Measurements from ENCODE around the gene ELF1. TPM values are rescaled to one million over a fixed set of nuclear protein-coding genes. Genes with fewer than 3 reads are reported as not detected.
A peak's percentile ranks its signal among the peaks of the same experiment; 100 is the strongest.
"Not testable (repeated sequence)": the region's sequence is repeated elsewhere in the genome, so short reads cannot be mapped to it uniquely, and the experiment has no call there.

ELF1 gene
- total RNA-seq, 1 donor from 2014 or later: 65.0 TPM

DNA sequence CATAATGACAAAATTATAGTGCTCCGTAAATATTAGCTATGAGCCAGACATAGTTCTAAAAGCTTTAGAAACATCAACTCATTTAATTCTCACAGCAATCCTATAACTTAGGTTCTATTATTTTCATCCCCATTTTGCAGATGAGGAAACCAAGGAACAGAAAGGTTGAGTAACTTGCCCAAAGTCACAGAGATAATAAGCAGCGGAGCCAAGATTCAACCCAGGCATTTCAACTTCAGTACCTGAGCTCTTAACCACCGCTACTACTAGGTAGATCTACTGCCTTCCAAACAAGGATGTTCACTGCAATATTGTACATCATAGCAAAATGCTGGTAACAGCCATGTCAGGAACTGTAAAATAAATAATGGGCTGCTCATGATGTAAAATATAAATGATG is 39.9 kb downstream of the ELF1 start:
- H3K27me3 Mint-ChIP-seq: no peaks in the 10 kb centered on the region
- peaks cover 29% of the 10 kb centered on the region for H3K36me3 Mint-ChIP-seq (ENCODE audit: low read depth)
- no peaks in the 10 kb centered on the region for H3K9me3 Mint-ChIP-seq
- peak; percentile 72 for DNase-seq
- H3K27ac Mint-ChIP-seq: peak overlapping the region; percentile 36
- intact Hi-C loops (cut with micrococcal nuclease): loop anchor here (10.0 kb wide), 1 partner anchor 874 kb away; no protein-coding TSS in a partner anchor
- H3K4me1 Mint-ChIP-seq: peaks cover 63% of the 10 kb centered on the region
- H3K4me3 Mint-ChIP-seq: peak overlapping the region; percentile 84

DNA sequence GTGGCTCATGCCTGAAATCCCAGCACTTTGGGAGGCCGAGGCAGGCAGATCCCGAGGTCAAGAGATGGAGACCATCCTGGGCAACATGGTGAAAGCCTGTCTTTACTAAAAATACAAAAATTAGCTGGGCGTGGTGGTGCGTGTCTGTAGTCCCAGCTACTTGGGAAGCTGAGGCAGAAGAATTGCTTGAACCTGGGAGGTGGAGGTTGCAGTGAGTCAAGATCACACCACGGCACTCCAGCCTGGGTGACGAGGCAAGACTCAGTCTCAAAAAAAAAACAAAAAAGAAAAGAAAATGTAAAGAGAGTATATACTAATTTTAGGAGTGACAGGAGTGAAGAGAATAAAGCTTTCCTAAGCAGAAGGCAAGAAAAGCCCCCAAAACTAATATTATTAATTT is 41.0 kb downstream of the ELF1 start:
- H3K27ac Mint-ChIP-seq: peak overlapping the region; percentile 90
- peak overlapping the region; percentile 84 for H3K4me3 Mint-ChIP-seq
- intact Hi-C loops (cut with micrococcal nuclease): loop anchor here (10.0 kb wide), 1 partner anchor 873 kb away; no protein-coding TSS in a partner anchor
- not testable (repeated sequence) for H3K9me3 Mint-ChIP-seq, H3K27me3 Mint-ChIP-seq, DNase-seq
- H3K4me1 Mint-ChIP-seq: peaks cover 62% of the 10 kb centered on the region
- peaks cover 29% of the 10 kb centered on the region for H3K36me3 Mint-ChIP-seq (ENCODE audit: low read depth)

DNA sequence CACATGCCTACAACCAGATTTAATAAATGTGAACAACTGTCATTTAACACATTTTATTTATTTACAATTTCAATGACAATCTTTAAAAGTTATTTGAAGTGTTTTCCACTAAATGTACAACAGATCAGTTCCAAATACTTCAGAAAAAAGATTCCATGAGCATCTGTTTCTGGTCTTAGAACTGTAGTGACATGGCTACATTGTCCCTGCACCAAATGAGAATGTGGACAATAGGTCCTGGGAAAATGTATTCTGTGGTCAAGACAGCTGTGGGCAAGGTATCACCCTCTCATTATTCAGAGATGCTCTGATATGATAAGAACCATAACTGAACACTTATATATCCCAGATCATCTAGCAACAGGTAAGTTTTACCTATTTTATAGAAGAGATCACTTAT is 43.7 kb downstream of the ELF1 start:
- H3K36me3 Mint-ChIP-seq (ENCODE audit: low read depth): peaks cover 23% of the 10 kb centered on the region
- no peak for DNase-seq
- peaks cover 69% of the 10 kb centered on the region for H3K4me1 Mint-ChIP-seq
- no peaks in the 10 kb centered on the region for H3K27me3 Mint-ChIP-seq
- no peaks in the 10 kb centered on the region for H3K9me3 Mint-ChIP-seq
- H3K27ac Mint-ChIP-seq: no peak overlapping the region
- intact Hi-C loops (cut with micrococcal nuclease): loop anchor here (10.0 kb wide), 1 partner anchor 871 kb away; no protein-coding TSS in a partner anchor
- peak overlapping the region; percentile 69 for H3K4me3 Mint-ChIP-seq

DNA sequence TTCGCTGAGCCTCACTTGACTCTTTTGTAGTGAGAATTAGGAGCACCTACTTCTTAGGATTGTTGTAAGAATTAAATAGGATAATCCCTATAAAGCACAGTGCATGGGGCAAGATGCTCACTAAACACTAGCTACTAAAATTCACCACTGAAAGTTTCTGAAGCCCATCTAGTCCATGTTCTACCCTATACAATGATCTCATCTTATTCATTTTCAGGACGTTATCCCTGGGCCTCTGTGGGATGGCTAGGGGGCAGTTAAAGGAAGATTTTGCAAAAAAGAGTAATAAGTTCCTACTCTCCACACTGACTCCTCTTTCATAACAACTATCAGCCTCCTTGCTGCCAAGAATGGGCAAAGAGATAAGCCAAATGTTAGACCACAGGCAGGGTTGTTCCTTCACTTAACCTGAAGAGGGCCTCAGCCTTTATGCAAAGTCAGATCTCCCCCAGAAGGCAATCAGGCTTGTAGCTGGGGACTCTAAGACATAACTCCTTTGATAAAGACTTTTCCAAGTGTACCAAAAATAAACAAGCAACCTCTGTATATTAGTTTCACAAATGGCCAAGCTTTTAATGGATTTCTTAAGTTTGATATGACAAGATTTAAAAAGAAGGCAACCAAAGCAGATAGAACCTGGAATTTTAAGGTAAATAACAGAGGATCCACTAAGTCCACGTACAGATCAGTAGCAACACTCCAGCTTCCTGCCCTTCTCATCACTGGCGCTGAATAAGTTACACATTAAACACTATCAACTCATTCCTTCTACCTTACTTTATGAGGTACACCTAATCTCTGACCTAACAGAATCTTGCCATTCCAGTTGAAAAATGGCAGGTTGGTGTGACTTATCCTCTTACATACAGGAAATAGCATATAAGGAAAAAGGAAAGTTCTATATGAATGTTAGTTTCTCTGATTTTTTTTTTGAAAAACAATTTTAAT is 44.4 kb downstream of the ELF1 start:
- Mint-ChIP-seq H3K36me3 (ENCODE audit: low read depth) (peaks cover 19% of the 10 kb centered on the region), H3K27me3 (no peaks in the 10 kb centered on the region), H3K27ac (peak overlapping the region; percentile 23), H3K4me3 (peak overlapping the region; percentile 51), H3K9me3 (no peaks in the 10 kb centered on the region), H3K4me1 (peaks cover 67% of the 10 kb centered on the region)
- intact Hi-C loops (cut with micrococcal nuclease): loop anchor here (1.0 to 10.0 kb wide), 2 partner anchors 11 to 870 kb away; no protein-coding TSS in a partner anchor
- peak; percentile 82 for DNase-seq

DNA sequence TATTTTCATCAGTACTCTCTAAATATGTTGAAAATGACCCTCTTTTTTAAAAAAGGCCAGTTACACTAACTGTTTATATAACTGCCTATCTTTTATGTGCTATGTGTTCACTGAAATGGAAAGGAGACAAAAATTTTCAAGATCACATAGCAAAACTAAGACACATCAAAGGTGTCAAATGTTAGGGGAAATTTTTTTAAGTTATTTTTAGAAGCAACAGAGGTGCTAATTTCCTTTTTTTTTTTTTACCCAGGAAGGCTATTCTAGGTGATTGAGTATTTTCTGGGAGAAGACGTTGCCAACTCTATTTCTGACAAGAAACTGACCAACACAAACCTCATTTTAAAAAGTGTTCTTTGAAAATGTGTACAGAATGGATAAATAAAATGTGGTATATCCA is 45.7 kb downstream of the ELF1 start:
- H3K27me3 Mint-ChIP-seq: no peaks in the 10 kb centered on the region
- no peak for DNase-seq
- H3K4me3 Mint-ChIP-seq: peak overlapping the region; percentile 43
- intact Hi-C loops (cut with micrococcal nuclease): loop anchor here (10.0 kb wide), 1 partner anchor 869 kb away; no protein-coding TSS in a partner anchor
- peaks cover 21% of the 10 kb centered on the region for H3K36me3 Mint-ChIP-seq (ENCODE audit: low read depth)
- H3K27ac Mint-ChIP-seq: peak overlapping the region; percentile 62
- H3K9me3 Mint-ChIP-seq: no peaks in the 10 kb centered on the region
- H3K4me1 Mint-ChIP-seq: peaks cover 72% of the 10 kb centered on the region

DNA sequence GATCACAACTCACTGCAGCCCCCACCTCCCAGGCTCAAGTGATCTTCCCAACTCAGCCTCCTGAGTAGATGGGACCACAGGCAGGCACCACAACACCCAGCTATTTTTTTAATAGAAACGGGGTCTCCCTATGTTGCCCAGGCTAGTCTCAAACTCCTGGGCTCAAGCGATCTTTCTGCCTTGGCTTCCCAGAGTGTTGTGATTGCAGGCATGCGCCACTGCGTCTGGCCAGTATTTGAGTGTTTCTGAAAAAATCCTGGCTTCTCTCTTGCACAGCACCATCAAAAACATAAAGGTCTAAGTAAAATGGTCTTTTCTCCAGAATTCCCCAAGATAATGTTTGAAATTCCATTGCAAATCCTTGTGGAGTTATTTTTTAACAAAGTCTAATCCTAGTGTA is 47.8 kb downstream of the ELF1 start:
- Mint-ChIP-seq H3K36me3 (ENCODE audit: low read depth) (peaks cover 13% of the 10 kb centered on the region), H3K27me3 (no peaks in the 10 kb centered on the region), H3K27ac (no peak overlapping the region), H3K9me3 (no peaks in the 10 kb centered on the region), H3K4me3 (peak overlapping the region; percentile 35), H3K4me1 (peaks cover 67% of the 10 kb centered on the region)
- intact Hi-C loops (cut with micrococcal nuclease): loop anchor here (10.0 kb wide), 1 partner anchor 867 kb away; no protein-coding TSS in a partner anchor
- no peak for DNase-seq

DNA sequence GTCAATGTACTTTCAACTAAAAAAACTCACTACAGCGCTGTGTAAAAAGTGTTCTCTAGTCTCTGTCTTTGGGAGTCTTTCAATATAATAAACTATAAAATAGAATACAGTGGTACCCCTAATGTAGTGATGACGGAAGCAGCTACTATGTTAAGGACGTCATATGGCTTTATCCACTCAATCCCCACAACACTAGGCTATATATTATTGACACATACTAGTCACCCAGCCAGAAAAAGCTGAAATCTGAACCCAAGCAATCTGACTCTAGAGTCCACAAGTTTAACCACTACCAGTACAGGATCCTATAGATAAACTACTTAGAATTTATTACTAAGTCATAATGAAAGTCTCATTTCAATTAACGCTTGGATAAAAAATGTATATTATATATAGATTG is 48.3 kb downstream of the ELF1 start:
- DNase-seq: no peak
- Mint-ChIP-seq H3K36me3 (ENCODE audit: low read depth) (peaks cover 13% of the 10 kb centered on the region), H3K27ac (no peak overlapping the region), H3K9me3 (no peaks in the 10 kb centered on the region), H3K4me3 (no peak overlapping the region), H3K4me1 (peaks cover 63% of the 10 kb centered on the region), H3K27me3 (no peaks in the 10 kb centered on the region)
- intact Hi-C loops (cut with micrococcal nuclease): loop anchor here (10.0 kb wide), 1 partner anchor 866 kb away; no protein-coding TSS in a partner anchor

DNA sequence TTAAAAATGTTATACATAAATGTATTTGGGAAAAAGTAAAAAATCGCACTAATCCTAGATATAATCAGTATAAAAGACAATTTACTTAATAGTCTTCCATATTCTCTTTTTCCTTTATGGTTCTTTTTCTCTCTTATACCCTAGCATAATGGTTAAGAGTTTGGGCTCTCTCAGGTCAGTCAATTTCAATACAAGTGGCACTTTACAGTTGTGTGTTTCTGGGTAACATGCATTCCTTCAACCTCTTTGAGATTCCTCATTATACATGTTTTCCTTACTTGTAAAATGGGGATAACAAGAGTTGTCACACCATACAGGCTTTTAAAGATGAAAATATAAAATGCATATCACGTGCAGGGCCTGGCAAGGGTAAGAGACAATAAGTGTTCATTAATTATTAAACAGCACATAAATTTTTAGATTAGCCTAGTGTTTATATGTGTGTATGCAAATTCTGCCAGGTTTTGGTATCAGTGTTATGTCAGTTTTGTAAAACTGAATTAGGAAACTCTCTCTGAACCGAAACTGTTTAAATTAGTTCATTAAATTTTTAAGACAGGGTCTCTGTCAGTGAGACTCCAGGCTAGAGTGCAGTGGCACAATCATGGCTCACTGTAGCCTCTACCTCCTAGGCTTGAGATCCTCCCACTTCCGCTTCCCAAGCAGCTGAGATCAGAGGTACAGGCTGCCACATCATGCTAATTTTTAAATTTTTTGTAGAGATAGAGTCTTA is 49.8 kb downstream of the ELF1 start:
- Mint-ChIP-seq H3K27me3 (no peaks in the 10 kb centered on the region), H3K27ac (peak overlapping the region; percentile 79), H3K36me3 (ENCODE audit: low read depth) (peaks cover 16% of the 10 kb centered on the region), H3K4me1 (peaks cover 58% of the 10 kb centered on the region), H3K9me3 (no peaks in the 10 kb centered on the region), H3K4me3 (peak overlapping the region; percentile 49)
- intact Hi-C loops (cut with micrococcal nuclease): loop anchor here (10.0 kb wide), 1 partner anchor 45 kb away; the partner anchor contains the start of gene ELF1
- peak; percentile 71 for DNase-seq

DNA sequence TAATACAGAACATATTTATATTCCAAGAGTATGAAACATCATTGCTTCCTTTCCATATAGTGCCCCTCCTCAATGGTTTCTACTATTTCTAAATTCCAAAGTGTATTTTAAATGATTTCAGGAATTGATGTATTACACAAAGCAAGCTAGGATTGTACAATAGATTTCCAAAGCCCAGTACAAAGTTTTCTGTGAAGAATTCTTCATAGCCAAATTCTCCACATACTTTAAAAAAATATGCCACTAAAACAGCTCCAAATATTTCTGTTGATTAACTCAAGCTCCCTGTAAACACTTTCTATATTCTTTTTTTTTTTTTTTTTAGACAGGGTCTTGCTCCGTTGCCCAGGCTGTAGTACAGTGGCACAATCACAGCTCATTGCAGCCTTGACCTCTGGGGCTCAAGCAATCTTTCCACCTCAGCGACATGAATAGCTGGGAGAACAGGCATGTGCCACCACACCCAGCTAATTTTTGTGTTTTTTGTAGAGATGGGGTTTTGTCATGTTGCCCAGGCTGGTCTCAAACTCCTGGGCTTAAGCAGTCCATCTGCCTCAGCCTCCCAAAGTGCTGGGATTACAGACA is 50.6 kb downstream of the ELF1 start:
- Mint-ChIP-seq H3K27ac (no peak overlapping the region), H3K4me3 (no peak overlapping the region), H3K9me3 (peaks cover 2% of the 10 kb centered on the region), H3K4me1 (peaks cover 59% of the 10 kb centered on the region), H3K36me3 (ENCODE audit: low read depth) (peaks cover 19% of the 10 kb centered on the region), H3K27me3 (no peaks in the 10 kb centered on the region)
- DNase-seq: no peak
- intact Hi-C loops (cut with micrococcal nuclease): loop anchor here (10.0 kb wide), 1 partner anchor 46 kb away; the partner anchor contains the start of gene ELF1

DNA sequence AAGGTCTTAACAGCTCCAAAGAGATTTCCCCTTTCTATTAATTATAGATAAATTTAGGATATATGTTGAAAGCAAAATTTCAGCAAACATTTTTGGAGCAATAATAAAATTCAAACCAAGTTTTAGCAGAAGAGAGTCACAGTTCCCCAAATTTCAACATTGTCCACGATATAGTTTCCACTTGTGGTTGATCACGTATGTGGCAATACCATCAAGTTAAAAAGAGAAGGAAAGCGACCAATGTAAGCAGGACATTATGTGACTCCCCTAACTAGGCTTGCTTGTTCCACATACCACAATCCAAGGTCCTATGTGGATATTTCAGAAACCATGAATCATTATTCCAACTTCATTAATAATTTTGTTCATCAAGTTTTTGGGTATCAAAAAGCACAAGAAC is 52.8 kb downstream of the ELF1 start:
- Mint-ChIP-seq H3K4me1 (peaks cover 62% of the 10 kb centered on the region), H3K36me3 (ENCODE audit: low read depth) (peaks cover 22% of the 10 kb centered on the region), H3K4me3 (no peak overlapping the region), H3K27ac (no peak overlapping the region), H3K27me3 (no peaks in the 10 kb centered on the region), H3K9me3 (peaks cover 2% of the 10 kb centered on the region)
- intact Hi-C loops (cut with micrococcal nuclease): loop anchor here (2.0 to 10.0 kb wide), 2 partner anchors 15 to 49 kb away; partner anchors contain the start of gene ELF1
- DNase-seq: no peak

DNA sequence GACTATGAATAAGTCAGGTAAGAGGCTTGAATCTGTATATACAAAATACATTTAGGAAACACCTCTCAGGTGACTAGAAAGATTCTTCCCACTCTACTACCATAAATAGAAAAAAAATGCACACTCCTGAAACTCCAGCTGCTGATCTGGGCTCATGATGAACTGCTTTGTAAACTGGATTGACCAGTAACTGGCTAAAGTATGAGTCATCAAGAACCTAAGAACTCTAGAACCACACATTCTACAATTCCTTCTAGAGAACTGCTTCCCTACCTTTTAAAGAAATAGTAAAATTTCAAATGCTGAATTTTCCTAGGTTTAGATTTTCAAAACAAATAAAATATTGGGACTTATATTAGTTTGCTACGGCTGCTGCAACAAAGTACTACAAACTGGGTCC is 55.2 kb downstream of the ELF1 start:
- Mint-ChIP-seq H3K27ac (peak overlapping the region; percentile 57), H3K9me3 (peaks cover 2% of the 10 kb centered on the region), H3K27me3 (no peaks in the 10 kb centered on the region), H3K36me3 (ENCODE audit: low read depth) (peaks cover 24% of the 10 kb centered on the region), H3K4me1 (peaks cover 50% of the 10 kb centered on the region), H3K4me3 (peak overlapping the region; percentile 11)
- intact Hi-C loops (cut with micrococcal nuclease): loop anchor here (10.0 kb wide), 1 partner anchor 51 kb away; the partner anchor contains the start of gene ELF1
- no peak for DNase-seq

DNA sequence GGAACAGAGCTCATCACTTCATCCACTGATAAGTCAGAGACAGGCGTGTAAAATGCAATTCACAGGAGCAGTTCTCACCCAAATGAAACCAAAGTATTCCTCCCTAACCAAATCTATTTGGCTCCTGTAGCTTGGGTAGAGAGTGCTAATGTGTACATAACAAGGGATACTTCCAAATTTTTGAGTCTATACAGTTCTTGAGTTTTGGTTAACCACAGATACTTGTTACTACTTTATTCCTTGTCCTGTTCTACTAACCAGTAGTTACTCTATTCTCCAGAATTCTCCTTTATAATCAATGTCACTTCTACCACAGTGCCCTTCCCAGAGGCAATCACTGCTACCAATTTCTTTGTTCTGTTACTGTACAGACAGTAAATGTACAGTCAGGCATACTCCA is 57.3 kb downstream of the ELF1 start:
- Mint-ChIP-seq H3K9me3 (peaks cover 10% of the 10 kb centered on the region), H3K4me3 (peak overlapping the region; percentile 53), H3K27ac (peak overlapping the region; percentile 81), H3K4me1 (peaks cover 48% of the 10 kb centered on the region), H3K36me3 (ENCODE audit: low read depth) (peaks cover 38% of the 10 kb centered on the region), H3K27me3 (no peaks in the 10 kb centered on the region)
- no peak for DNase-seq
- intact Hi-C loops (cut with micrococcal nuclease): loop anchor here (10.0 kb wide), 1 partner anchor 53 kb away; the partner anchor contains the start of gene ELF1

DNA sequence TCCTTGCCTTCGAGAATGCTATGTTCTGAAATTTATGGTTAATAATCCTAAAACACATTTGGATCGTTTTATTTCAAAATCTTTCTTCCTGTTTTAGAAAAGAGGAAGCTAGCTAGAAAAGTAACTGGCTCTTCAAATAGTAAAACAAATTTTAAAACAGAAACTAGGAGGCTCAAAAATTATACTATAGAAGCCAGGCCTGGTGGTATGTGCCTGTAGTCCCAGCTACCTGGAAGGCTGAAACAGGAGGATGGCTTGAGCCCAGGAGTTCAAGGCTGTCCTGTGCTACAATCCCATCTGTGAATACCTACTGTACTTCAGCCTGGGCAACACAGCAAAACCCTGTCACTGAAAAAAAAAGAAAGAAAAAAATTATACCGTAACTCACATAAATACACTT is 57.9 kb downstream of the ELF1 start:
- DNase-seq: no peak
- peaks cover 47% of the 10 kb centered on the region for H3K4me1 Mint-ChIP-seq
- peak overlapping the region; percentile 81 for H3K27ac Mint-ChIP-seq
- H3K36me3 Mint-ChIP-seq (ENCODE audit: low read depth): peaks cover 43% of the 10 kb centered on the region
- intact Hi-C loops (cut with micrococcal nuclease): loop anchor here (10.0 kb wide), 1 partner anchor 54 kb away; the partner anchor contains the start of gene ELF1
- peaks cover 10% of the 10 kb centered on the region for H3K9me3 Mint-ChIP-seq
- no peaks in the 10 kb centered on the region for H3K27me3 Mint-ChIP-seq
- peak overlapping the region; percentile 53 for H3K4me3 Mint-ChIP-seq
